Stomach (tissue), 4 donors: ENCODE data around the gene ASTN2.

Experiments used
- EP300 ChIP-seq: sonication (generic); formaldehyde crosslinking; IDR thresholded peaks from one replicate; pipeline ENCODE4 v1.6.1; 2017; ENCODE audit warnings: antibody characterized with exemption
- POLR2A ChIP-seq, 4 donors: fragments of 450-650 bp; IDR thresholded peaks; one replicate each; pipeline ENCODE4 v1.6.1; 2016; ENCODE audit warnings: antibody characterized with exemption in 4 of 4, control low read depth in 2 of 4, mild to moderate bottlenecking in 1 of 4, moderate library complexity in 1 of 4
- POLR2AphosphoS5 ChIP-seq, 3 donors: sonication (generic); formaldehyde crosslinking; IDR thresholded peaks; one replicate each; pipeline ENCODE4 v1.6.1; 2016; ENCODE audit warnings: antibody characterized with exemption in 3 of 3
- TF ChIP-seq, protein P1 (sequence below), 7 experiments: fragments of 450-650 bp in 4 of 7; fragments of 200-600 bp in 3 of 7; sonication (generic) in 3 of 7; IDR thresholded peaks; one replicate each; pipeline ENCODE4 v1.5.1; 2016 to 2019; ENCODE audit warnings: antibody characterized with exemption in 7 of 7, control low read depth in 2 of 7, mild to moderate bottlenecking in 1 of 7

DNA sequence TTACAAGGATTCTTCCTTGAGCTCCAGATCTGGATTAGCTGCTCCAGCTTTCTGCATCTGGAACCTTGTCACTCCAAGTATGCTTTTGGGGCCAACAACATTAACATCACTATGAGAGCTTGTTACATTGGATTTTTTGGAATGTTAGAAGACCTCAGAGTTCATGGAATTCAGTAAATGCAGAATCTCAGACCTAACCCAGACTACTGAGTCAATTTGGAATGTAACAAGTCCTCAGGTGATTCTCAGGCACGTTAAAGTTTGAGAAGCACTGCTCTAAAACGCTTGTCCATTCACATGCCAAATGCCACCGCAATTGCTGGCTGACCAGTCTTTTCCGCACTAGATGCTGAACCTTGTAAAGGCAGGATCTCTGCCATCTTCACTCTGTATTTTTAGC lies 979.2 kb downstream of the ASTN2 start:
- no peak for TF ChIP-seq POLR2AphosphoS5 (IDR thresholded peaks at IDR 0.05)
- TF ChIP-seq, protein P1, sequence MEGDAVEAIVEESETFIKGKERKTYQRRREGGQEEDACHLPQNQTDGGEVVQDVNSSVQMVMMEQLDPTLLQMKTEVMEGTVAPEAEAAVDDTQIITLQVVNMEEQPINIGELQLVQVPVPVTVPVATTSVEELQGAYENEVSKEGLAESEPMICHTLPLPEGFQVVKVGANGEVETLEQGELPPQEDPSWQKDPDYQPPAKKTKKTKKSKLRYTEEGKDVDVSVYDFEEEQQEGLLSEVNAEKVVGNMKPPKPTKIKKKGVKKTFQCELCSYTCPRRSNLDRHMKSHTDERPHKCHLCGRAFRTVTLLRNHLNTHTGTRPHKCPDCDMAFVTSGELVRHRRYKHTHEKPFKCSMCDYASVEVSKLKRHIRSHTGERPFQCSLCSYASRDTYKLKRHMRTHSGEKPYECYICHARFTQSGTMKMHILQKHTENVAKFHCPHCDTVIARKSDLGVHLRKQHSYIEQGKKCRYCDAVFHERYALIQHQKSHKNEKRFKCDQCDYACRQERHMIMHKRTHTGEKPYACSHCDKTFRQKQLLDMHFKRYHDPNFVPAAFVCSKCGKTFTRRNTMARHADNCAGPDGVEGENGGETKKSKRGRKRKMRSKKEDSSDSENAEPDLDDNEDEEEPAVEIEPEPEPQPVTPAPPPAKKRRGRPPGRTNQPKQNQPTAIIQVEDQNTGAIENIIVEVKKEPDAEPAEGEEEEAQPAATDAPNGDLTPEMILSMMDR (IDR thresholded peaks at IDR 0.05), result no peak
- TF ChIP-seq EP300, result no peak
- no peak for TF ChIP-seq POLR2A (IDR thresholded peaks at IDR 0.05)
